CD4-positive, alpha-beta T cell (primary cell): ENCODE data around the gene CPTP. TPM values are rescaled to one million over a fixed set of nuclear protein-coding genes. Genes with fewer than 3 reads are reported as not detected.

Experiments used
- ATAC-seq: fragments of 200-7000 bp; cut with Tn5 transposase; one replicate; pipeline ENCODE4 v1.10.0; 2022; ENCODE audit warnings: mild to moderate bottlenecking; ENCODE audit not compliant: poor library complexity
- CTCF ChIA-PET: fragments of 350-600 bp; sonication (Branson Sonifier 250); formaldehyde crosslinking; loops from one replicate; lab custom pipeline; 2021; ENCODE audit warnings: antibody characterized with exemption, inconsistent platforms; lab: Charles Lee
- POLR2A ChIA-PET: fragments of 350-600 bp; sonication (Branson Sonifier 250); formaldehyde crosslinking; loops from one replicate; lab custom pipeline; 2021; ENCODE audit warnings: antibody characterized with exemption, inconsistent platforms; lab: Charles Lee
- DNase-seq, 14 experiments: peaks; one replicate each; pipeline ENCODE4 v3.0.0-alpha.2; 2013 to 2020; ENCODE audit warnings: mixed read lengths in 2 of 14
- H3K27ac ChIP-seq, 2 donors: one replicate each; pipeline versions ENCODE4 v1.5.1 to v1.7.0; 2013; ENCODE audit warnings: low read length in 2 of 2, low read depth in 1 of 2, mild to moderate bottlenecking in 1 of 2
- H3K27me3 ChIP-seq, 2 experiments: 1 replicate in 1 of 2; 2 replicates in 1 of 2; pipeline versions ENCODE4 v1.6.1 to v1.7.0; 2013; ENCODE audit warnings: low read length in 2 of 2, control low read depth in 1 of 2, mild to moderate bottlenecking in 1 of 2, moderate library complexity in 1 of 2; ENCODE audit not compliant: insufficient read depth in 2 of 2, control insufficient read depth in 1 of 2
- H3K36me3 ChIP-seq: one replicate; pipeline ENCODE4 v1.6.1; 2013; ENCODE audit warnings: low read length, control low read depth; ENCODE audit not compliant: insufficient read depth
- H3K4me1 ChIP-seq: one replicate; pipeline ENCODE4 v1.6.1; 2013; ENCODE audit warnings: low read length, control low read depth; ENCODE audit not compliant: insufficient read depth
- H3K4me3 ChIP-seq: one replicate; pipeline ENCODE4 v1.5.1; 2013; ENCODE audit warnings: mild to moderate bottlenecking, low read length, moderate library complexity
- H3K9me3 ChIP-seq, 2 experiments: 1 replicate in 1 of 2; 2 replicates in 1 of 2; pipeline versions ENCODE4 v1.6.1 to v1.7.0; 2013; ENCODE audit warnings: low read length in 2 of 2, mild to moderate bottlenecking in 2 of 2, control low read depth in 1 of 2, moderate library complexity in 1 of 2; ENCODE audit not compliant: control insufficient read depth in 1 of 2, insufficient read depth in 1 of 2
- H3K27ac Mint-ChIP-seq: one replicate; pipeline ENCODE4 v1.8.0; 2020; ENCODE audit warnings: mixed read lengths
- H3K27me3 Mint-ChIP-seq: one replicate; pipeline ENCODE4 v1.8.0; 2021; ENCODE audit warnings: mixed read lengths
- H3K36me3 Mint-ChIP-seq: one replicate; pipeline ENCODE4 v1.8.0; 2021; ENCODE audit warnings: low read depth, mixed read lengths
- H3K4me1 Mint-ChIP-seq: one replicate; pipeline ENCODE4 v1.8.0; 2021; ENCODE audit warnings: low read depth, mixed read lengths
- H3K4me3 Mint-ChIP-seq: one replicate; pipeline ENCODE4 v1.8.0; 2020; ENCODE audit warnings: mild to moderate bottlenecking, mixed read lengths
- H3K9me3 Mint-ChIP-seq: one replicate; pipeline ENCODE4 v1.8.0; 2020; ENCODE audit warnings: mixed read lengths
- intact Hi-C, 2 experiments: fragments of 100-400 bp; cut with DNase I in 1 of 2; cut with micrococcal nuclease in 1 of 2; formaldehyde crosslinking; loops; one replicate each; pipeline versions ENCODE4 v1.15.1 to v1.9.0; 2023 to 2025; cut with DNase I, micrococcal nuclease
- total RNA-seq, 174 experiments: library from RNA in 2 of 174; stranded (reverse) in 2 of 174; gene quantifications; one replicate each; pipeline ENCODE4 v1.2.3 and lab custom pipeline; 2021 to 2026
- TF ChIP-seq, protein P1 (sequence below): fragments of 200-600 bp; IDR thresholded peaks from one replicate; pipeline ENCODE4 v1.8.0; 2022; ENCODE audit warnings: antibody characterized with exemption, mild to moderate bottlenecking

CPTP gene
- total RNA-seq, 2 experiments from 2014 or later, result 11.6 to 12.9 TPM

DNA sequence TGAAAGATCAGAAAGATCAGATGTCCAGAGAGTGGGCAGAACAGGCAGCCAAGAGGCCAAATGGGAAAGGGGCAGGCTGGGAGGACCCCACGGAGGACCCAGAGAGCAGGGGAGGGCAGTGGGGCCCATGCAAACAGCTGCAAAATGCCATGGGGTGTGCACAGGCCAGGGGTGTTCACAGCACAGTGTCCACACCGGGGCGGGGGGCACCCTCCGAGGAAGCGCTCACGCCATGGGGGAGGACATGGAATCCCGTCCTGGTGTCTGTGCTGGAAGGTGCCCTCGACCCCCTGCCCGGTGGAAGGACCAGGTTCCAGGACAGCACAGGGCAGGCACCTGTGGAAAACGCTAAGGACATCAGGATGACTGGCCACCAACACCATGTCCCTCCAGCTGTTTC is 1.6 kb upstream of the CPTP start:
- H3K27me3 ChIP-seq, result no peaks in the 10 kb centered on the region
- Mint-ChIP-seq H3K4me3 (peak overlapping the region; percentile 93), H3K36me3 (peaks cover 24% of the 10 kb centered on the region), H3K27me3 (no peaks in the 10 kb centered on the region), H3K9me3 (no peaks in the 10 kb centered on the region), H3K27ac (peak overlapping the region; percentile 81), H3K4me1 (peaks cover 28% of the 10 kb centered on the region)
- H3K4me1 ChIP-seq, result peaks cover 56% of the 10 kb centered on the region
- ChIA-PET CTCF (no interaction called here), POLR2A (no interaction called here)
- TF ChIP-seq, protein P1, sequence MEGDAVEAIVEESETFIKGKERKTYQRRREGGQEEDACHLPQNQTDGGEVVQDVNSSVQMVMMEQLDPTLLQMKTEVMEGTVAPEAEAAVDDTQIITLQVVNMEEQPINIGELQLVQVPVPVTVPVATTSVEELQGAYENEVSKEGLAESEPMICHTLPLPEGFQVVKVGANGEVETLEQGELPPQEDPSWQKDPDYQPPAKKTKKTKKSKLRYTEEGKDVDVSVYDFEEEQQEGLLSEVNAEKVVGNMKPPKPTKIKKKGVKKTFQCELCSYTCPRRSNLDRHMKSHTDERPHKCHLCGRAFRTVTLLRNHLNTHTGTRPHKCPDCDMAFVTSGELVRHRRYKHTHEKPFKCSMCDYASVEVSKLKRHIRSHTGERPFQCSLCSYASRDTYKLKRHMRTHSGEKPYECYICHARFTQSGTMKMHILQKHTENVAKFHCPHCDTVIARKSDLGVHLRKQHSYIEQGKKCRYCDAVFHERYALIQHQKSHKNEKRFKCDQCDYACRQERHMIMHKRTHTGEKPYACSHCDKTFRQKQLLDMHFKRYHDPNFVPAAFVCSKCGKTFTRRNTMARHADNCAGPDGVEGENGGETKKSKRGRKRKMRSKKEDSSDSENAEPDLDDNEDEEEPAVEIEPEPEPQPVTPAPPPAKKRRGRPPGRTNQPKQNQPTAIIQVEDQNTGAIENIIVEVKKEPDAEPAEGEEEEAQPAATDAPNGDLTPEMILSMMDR, result no peak
- no peak overlapping the region for H3K4me3 ChIP-seq
- DNase-seq (no peak), ATAC-seq (no peak)
- intact Hi-C loops, result no loop called here
- H3K9me3 ChIP-seq, result peaks cover 0 to 4% of the 10 kb centered on the region in 2 experiments
- no peak overlapping the region for H3K27ac ChIP-seq
- H3K36me3 ChIP-seq, result peaks cover 44% of the 10 kb centered on the region

DNA sequence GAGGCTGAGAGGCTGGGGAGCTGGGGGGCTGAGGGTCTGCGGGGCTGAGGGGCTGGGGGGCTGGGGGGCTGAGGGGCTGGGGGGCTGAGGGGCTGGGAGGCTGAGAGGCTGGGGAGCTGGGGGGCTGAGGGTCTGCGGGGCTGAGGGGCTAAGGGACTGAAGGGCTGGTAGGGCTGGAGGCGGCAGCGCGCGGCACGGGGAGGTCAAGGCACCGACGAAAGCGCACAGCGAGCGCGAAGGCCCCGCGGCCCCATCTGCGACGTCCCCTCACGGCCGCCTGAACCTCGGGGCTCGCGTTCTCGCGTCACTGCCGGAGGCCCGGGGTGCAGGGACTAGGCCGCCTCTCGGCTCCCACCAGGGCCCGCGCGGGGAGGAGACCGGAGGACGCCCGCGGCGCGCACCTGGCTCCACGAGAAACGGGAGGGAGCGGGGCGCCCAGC is 498 bp upstream of the CPTP start:
- Mint-ChIP-seq H3K27ac (peak overlapping the region; percentile 74), H3K36me3 (peaks cover 20% of the 10 kb centered on the region), H3K4me3 (peak overlapping the region; percentile 92), H3K27me3 (no peaks in the 10 kb centered on the region), H3K9me3 (no peaks in the 10 kb centered on the region), H3K4me1 (peaks cover 28% of the 10 kb centered on the region)
- Histone ChIP-seq H3K36me3 (peaks cover 40% of the 10 kb centered on the region), H3K4me3 (peak overlapping the region; percentile 69), H3K4me1 (peaks cover 56% of the 10 kb centered on the region), H3K9me3 (peaks cover 0 to 4% of the 10 kb centered on the region in 2 experiments), H3K27me3 (no peaks in the 10 kb centered on the region), H3K27ac (peak overlapping the region in 1 of 2 donors; percentile 59)
- intact Hi-C loops, result loop anchor here (1.0 to 2.0 kb wide), 3 partner anchors 16 to 51 kb away; partner anchors contain the start of genes DVL1 (in 1 of the 2), PUSL1 (in 1 of the 2) and UBE2J2 (in 1 of the 2)
- ChIA-PET POLR2A (no interaction called here), CTCF (no interaction called here)
- ATAC-seq (no peak), DNase-seq (no peak)
- TF ChIP-seq, protein P1, result no peak

DNA sequence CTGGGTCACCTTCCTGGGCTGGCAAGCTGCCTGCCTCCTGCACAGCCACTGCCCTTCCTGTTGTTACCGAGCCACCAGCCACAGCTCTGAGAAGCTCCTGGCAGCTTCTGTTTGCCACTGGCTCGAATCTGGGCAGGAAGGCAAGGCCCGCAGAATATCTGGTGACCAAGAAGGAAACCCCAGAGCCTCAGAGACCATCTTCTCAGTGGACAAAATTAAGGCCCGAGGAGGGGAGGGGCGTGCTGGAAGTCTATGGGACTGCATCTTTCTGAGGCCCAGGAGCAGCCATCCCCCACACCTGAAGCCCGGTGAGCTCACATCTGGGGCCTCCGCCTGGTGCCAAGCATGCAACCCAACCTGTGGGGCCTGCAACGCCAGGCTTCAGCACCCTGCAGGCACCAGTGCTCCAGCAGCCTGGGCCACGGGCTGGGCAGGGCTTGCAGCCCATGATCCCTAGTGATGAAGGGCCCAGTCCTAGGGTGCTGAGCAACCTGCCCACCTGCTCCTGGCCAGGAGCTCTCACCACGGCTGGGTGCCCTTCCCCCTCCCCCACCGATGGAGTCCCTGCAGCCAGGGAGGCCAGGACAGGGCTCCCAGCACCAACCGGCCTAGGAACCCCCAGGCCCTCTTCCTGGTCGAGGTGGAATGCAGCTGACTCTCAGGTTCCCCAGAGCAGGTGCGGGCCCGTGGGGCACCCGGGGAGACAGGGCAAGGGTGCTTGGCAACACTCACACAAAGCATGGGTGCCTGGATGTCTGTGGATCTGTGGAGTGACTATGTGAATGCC is 879 bp downstream of the CPTP start:
- peaks cover 26% of the 10 kb centered on the region for H3K36me3 ChIP-seq
- intact Hi-C loops, result loop anchor here (1.0 to 2.0 kb wide), 2 partner anchors 22 to 23 kb away; partner anchors contain the start of gene DVL1 (in 1 of the 2)
- H3K9me3 Mint-ChIP-seq, result no peaks in the 10 kb centered on the region
- POLR2A ChIA-PET, result interaction anchor here (0.9 to 1.0 kb wide), 2 partner anchors 16 to 50 kb away, joined by 4 to 6 read pairs; partner anchors contain the start of gene AURKAIP1
- peaks cover 55% of the 10 kb centered on the region for H3K4me1 ChIP-seq
- DNase-seq (peak in 1 of 14 experiments; percentile 11), ATAC-seq (peak; percentile 5)
- peak overlapping the region; percentile 80 for H3K4me3 Mint-ChIP-seq
- H3K27ac Mint-ChIP-seq, result peak overlapping the region; percentile 74
- H3K4me3 ChIP-seq, result peak overlapping the region; percentile 69
- CTCF ChIA-PET, result no interaction called here
- H3K27me3 Mint-ChIP-seq, result no peaks in the 10 kb centered on the region
- H3K36me3 Mint-ChIP-seq, result peaks cover 10% of the 10 kb centered on the region
- TF ChIP-seq, protein P1, result no peak
- no peaks in the 10 kb centered on the region for H3K27me3 ChIP-seq
- peak overlapping the region; percentile 61 to 70 for H3K27ac ChIP-seq
- H3K9me3 ChIP-seq, result peaks cover 0 to 4% of the 10 kb centered on the region in 2 experiments
- peaks cover 28% of the 10 kb centered on the region for H3K4me1 Mint-ChIP-seq
